K562 (cell line): ENCODE results near the gene TMEM181. TPM values are rescaled to one million over a fixed set of nuclear protein-coding genes. Genes with fewer than 3 reads are reported as not detected.

Experiments
- HCFC1 ChIP-seq: IDR thresholded peaks from 2 replicates; pipeline ENCODE4 v1.6.1; 2012; ENCODE audit warnings: low read depth, low read length, improper control_type of control experiment
- KLF10 ChIP-seq: fragments of 250-450 bp; sonication (Bioruptor Pico); IDR thresholded peaks from 2 replicates; pipeline ENCODE4 v1.6.1; 2021; ENCODE audit warnings: matching md5 sums
- SIX5 ChIP-seq, 2 experiments: IDR thresholded peaks; 2 replicates each; pipeline ENCODE4 v1.6.1; 2011; ENCODE audit warnings: low read length in 2 of 2, borderline replicate concordance in 1 of 2, low read depth in 1 of 2, mild to moderate bottlenecking in 1 of 2, moderate library complexity in 1 of 2; ENCODE audit not compliant: insufficient read depth in 1 of 2
- SMARCA5 ChIP-seq: fragments of 450-650 bp; IDR thresholded peaks from 2 replicates; pipeline ENCODE4 v1.6.1; 2016
- YBX1 ChIP-seq: fragments of 450-650 bp; IDR thresholded peaks from 2 replicates; pipeline ENCODE4 v1.7.1; 2016; ENCODE audit warnings: mild to moderate bottlenecking
- polyA plus RNA-seq, 8 experiments: library from polyadenylated mRNA; depleted of rRNA in 4 of 8; stranded (reverse) in 5 of 8; unstranded in 3 of 8; fragments of >200 nt; fragmentation: Nextera tagmentation in 2 of 8; fragmentation: Illumina TruSeq in 1 of 8; extraction: Ambion mirVana in 2 of 8; extraction: Trizol in 1 of 8; gene quantifications; 2 replicates each; pipeline versions ENCODE4 v1.2.1 to v1.2.3, GENCODE V29; 2011 to 2014; ENCODE audit warnings: inconsistent platforms in 1 of 8, missing spikeins in 1 of 8
- total RNA-seq, 7 experiments: library from RNA; depleted of rRNA in 6 of 7; stranded (reverse); fragments of >200 nt in 6 of 7; fragmentation: Illumina TruSeq in 2 of 7; extraction: Trizol in 2 of 7; gene quantifications; 2 replicates each; pipeline versions ENCODE4 v1.2.1 to v1.2.3, GENCODE V29; 2011 to 2021; ENCODE audit warnings: low replicate concordance in 1 of 7
- TF ChIP-seq, protein P1 (sequence below): fragments of 250-450 bp; sonication (Bioruptor Pico); IDR thresholded peaks from 2 replicates; pipeline ENCODE4 v1.8.0; 2021; ENCODE audit warnings: mild to moderate bottlenecking, moderate library complexity
- TF ChIP-seq, protein P2 (sequence below), 3 experiments: IDR thresholded peaks in 2 of 3; conservative IDR thresholded peaks in 1 of 3; 2 replicates each; pipeline ENCODE4 v1.5.1; 2011 to 2012; ENCODE audit warnings: low read length in 3 of 3, mild to moderate bottlenecking in 3 of 3, control low read depth in 2 of 3, improper control_type of control experiment in 1 of 3, inconsistent platforms in 1 of 3, low read depth in 1 of 3, mixed read lengths in 1 of 3, moderate library complexity in 1 of 3; ENCODE audit not compliant: insufficient read depth in 2 of 3
- TF ChIP-seq, protein P3 (sequence below): fragments of 200-800 bp; sonication (Bioruptor generic); IDR thresholded peaks from 2 replicates; pipeline ENCODE4 v1.6.1; 2017; ENCODE audit warnings: missing genetic modification characterization, missing compliant biosample characterization
- TF ChIP-seq, protein P4 (sequence below): fragments of 450-650 bp; formaldehyde crosslinking; IDR thresholded peaks from 2 replicates; pipeline ENCODE4 v1.4.0; 2020; ENCODE audit warnings: mild to moderate bottlenecking, moderate library complexity

The TMEM181 gene
- total and polyA plus RNA-seq, 9 of the 15 experiments (the other 6 are each of a cell fraction or from before 2014, with no cell fraction given): 5.6 to 27.2 (median 19.9) TPM

DNA sequence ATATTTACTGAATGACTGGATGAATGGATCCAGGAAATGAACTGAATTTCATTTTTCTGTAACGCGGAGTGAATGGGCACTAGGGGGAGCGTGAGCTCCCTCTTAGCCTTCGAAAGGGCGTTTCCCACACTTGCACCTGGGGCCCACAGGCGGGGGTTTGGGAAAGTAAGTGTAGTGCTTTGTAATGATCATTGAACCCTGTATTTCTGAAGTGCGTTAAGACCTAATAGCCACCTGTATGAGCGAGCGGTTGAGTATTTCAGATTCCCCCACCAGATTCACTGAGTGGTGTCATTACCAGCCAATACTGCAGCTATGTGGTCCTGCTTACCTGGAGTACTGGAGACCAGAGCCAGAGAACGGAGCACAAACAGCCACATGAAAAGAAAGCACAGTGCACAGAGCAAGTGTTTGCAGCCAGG is 100.5 kb downstream of the TMEM181 start (continued):
- TF ChIP-seq, protein P1, sequence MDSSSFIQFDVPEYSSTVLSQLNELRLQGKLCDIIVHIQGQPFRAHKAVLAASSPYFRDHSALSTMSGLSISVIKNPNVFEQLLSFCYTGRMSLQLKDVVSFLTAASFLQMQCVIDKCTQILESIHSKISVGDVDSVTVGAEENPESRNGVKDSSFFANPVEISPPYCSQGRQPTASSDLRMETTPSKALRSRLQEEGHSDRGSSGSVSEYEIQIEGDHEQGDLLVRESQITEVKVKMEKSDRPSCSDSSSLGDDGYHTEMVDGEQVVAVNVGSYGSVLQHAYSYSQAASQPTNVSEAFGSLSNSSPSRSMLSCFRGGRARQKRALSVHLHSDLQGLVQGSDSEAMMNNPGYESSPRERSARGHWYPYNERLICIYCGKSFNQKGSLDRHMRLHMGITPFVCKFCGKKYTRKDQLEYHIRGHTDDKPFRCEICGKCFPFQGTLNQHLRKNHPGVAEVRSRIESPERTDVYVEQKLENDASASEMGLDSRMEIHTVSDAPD (CRISPR knock-in tag): no peak
- TF ChIP-seq, protein P2, sequence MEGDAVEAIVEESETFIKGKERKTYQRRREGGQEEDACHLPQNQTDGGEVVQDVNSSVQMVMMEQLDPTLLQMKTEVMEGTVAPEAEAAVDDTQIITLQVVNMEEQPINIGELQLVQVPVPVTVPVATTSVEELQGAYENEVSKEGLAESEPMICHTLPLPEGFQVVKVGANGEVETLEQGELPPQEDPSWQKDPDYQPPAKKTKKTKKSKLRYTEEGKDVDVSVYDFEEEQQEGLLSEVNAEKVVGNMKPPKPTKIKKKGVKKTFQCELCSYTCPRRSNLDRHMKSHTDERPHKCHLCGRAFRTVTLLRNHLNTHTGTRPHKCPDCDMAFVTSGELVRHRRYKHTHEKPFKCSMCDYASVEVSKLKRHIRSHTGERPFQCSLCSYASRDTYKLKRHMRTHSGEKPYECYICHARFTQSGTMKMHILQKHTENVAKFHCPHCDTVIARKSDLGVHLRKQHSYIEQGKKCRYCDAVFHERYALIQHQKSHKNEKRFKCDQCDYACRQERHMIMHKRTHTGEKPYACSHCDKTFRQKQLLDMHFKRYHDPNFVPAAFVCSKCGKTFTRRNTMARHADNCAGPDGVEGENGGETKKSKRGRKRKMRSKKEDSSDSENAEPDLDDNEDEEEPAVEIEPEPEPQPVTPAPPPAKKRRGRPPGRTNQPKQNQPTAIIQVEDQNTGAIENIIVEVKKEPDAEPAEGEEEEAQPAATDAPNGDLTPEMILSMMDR (IDR thresholded peaks at IDR 0.05 in 2 of 3, conservative IDR thresholded peaks at IDR 0.05 in 1 of 3; ENCODE audit: insufficient read depth in 2 of 3, low read depth in 1 of 3, low read length in 3 of 3): peak; percentile 76 to 84 (median 83)
- no peak for TF ChIP-seq SIX5 (IDR thresholded peaks at IDR 0.05; ENCODE audit: borderline replicate concordance in 1 of 2, insufficient read depth in 1 of 2, low read depth in 1 of 2, low read length in 2 of 2)
- TF ChIP-seq, protein P3, sequence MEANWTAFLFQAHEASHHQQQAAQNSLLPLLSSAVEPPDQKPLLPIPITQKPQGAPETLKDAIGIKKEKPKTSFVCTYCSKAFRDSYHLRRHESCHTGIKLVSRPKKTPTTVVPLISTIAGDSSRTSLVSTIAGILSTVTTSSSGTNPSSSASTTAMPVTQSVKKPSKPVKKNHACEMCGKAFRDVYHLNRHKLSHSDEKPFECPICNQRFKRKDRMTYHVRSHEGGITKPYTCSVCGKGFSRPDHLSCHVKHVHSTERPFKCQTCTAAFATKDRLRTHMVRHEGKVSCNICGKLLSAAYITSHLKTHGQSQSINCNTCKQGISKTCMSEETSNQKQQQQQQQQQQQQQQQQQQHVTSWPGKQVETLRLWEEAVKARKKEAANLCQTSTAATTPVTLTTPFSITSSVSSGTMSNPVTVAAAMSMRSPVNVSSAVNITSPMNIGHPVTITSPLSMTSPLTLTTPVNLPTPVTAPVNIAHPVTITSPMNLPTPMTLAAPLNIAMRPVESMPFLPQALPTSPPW (CRISPR knock-in tag): peak; percentile 37; the same call in 1 of the 2 replicates
- no peak for TF ChIP-seq SMARCA5
- TF ChIP-seq YBX1: no peak
- TF ChIP-seq, protein P4, sequence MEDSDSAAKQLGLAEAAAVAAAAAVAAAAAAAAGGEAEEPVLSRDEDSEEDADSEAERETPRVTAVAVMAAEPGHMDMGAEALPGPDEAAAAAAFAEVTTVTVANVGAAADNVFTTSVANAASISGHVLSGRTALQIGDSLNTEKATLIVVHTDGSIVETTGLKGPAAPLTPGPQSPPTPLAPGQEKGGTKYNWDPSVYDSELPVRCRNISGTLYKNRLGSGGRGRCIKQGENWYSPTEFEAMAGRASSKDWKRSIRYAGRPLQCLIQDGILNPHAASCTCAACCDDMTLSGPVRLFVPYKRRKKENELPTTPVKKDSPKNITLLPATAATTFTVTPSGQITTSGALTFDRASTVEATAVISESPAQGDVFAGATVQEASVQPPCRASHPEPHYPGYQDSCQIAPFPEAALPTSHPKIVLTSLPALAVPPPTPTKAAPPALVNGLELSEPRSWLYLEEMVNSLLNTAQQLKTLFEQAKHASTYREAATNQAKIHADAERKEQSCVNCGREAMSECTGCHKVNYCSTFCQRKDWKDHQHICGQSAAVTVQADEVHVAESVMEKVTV (CRISPR knock-in tag): 0 out of 2 replicates have a peak, but pooled peaks have one; percentile 25
- TF ChIP-seq KLF10 (CRISPR knock-in tag): no peak
- TF ChIP-seq HCFC1: no peak
